GM12872 (cell line): ENCODE data around the gene TMEM198.

Source experiments
- CTCF ChIP-seq: IDR thresholded peaks from 3 replicates; pipeline ENCODE4 v1.5.1; 2011; ENCODE audit warnings: low read depth, mild to moderate bottlenecking, low read length, moderate library complexity; ENCODE audit not compliant: insufficient read depth

TMEM198 gene

GRCh38 chr2:219522111-219523030 lies 21.5 kb upstream of the TMEM198 start:
- TF ChIP-seq CTCF: no peak

DNA sequence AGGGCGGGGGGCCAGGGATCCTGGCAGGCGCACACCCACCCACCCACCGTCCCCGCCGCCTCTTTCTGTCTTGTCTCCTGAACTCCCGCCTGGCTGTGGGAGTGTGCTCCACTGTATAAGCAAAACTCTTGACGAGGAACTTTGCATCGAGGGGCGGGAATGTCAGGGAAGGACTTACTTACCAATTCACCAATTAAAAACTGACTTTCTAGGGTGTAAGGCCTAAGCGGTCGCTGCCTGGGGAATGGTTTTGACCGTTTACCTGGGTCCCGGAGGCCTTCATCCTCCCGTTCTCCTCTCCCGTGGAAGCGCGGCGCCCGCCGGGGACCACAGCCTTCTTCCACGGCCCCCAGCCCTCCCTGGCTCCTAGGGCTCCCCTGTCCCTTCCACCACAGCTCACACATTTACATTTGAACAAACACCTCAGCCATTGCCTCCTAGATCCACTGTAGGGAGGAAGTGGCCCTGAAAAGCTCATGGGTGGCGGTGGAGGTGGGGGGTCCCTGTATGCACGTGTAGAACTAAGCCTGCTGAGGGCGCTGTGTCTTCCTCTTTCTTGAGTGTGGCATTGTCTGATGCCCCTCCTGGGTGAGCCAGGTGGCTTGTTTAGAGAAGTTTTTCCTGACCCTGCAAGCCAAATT lies 20.7 kb upstream of the TMEM198 start:
- TF ChIP-seq CTCF: no peak

GRCh38 chr2:219524817-219525216 lies 19.0 kb upstream of the TMEM198 start:
- no peak for TF ChIP-seq CTCF

GRCh38 chr2:219525533-219526232 lies 18.1 kb upstream of the TMEM198 start:
- no peak for TF ChIP-seq CTCF

GRCh38 chr2:219526320-219527075 lies 17.3 kb upstream of the TMEM198 start:
- no peak for TF ChIP-seq CTCF

DNA sequence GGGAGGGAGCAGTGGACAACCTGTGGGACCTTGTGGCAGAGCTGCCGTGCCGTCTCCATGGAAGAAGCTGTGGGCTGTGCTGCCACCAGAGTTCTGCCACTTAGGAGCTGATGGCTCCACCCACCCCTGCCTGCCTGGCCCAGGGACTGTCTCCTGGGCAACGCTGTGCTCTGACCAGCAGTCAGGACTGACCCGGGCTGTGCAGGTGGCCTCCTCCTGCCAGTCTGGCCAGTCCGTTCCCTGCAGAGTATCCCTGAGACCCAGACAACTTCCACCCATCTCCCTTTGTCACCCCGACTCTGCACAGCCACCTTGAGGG lies 16.8 kb upstream of the TMEM198 start:
- TF ChIP-seq CTCF: no peak

- no peak for TF ChIP-seq CTCF
These were observed 16.4 kb upstream of the TMEM198 start for GRCh38 chr2:219527472-219527871.
